SJSA1 (cell line): ENCODE measurements around the gene OVAAL. TPM values are rescaled to one million over a fixed set of nuclear protein-coding genes. Genes with fewer than 3 reads are reported as not detected.

Experiments
- DNase-seq, 2 experiments: peaks; one replicate each; pipeline ENCODE4 v3.0.0-alpha.2; 2015 to 2020; ENCODE audit warnings: low spot score in 2 of 2, low read depth in 1 of 2
- H3K27ac ChIP-seq: fragments of 250-450 bp; sonication (Bioruptor Pico); 2 replicates; pipeline ENCODE4 v1.5.1; 2020; ENCODE audit warnings: mild to moderate bottlenecking, moderate library complexity
- H3K27me3 ChIP-seq: fragments of 250-450 bp; sonication (Bioruptor Pico); replicated peaks from 2 replicates; pipeline ENCODE4 v1.5.1; 2020; ENCODE audit warnings: mild to moderate bottlenecking, moderate library complexity
- H3K36me3 ChIP-seq: fragments of 250-450 bp; sonication (Bioruptor Pico); 2 replicates; pipeline ENCODE4 v1.5.1; 2020; ENCODE audit warnings: mild to moderate bottlenecking
- H3K4me1 ChIP-seq: fragments of 250-450 bp; sonication (Bioruptor Pico); replicated peaks from 2 replicates; pipeline ENCODE4 v1.6.1; 2021; ENCODE audit warnings: mild to moderate bottlenecking
- H3K4me3 ChIP-seq: fragments of 250-450 bp; sonication (Bioruptor Pico); 2 replicates; pipeline ENCODE4 v1.5.1; 2020; ENCODE audit warnings: mild to moderate bottlenecking
- H3K9me3 ChIP-seq: fragments of 250-450 bp; sonication (Bioruptor Pico); replicated peaks from 2 replicates; pipeline ENCODE4 v1.5.1; 2020; ENCODE audit warnings: mild to moderate bottlenecking
- total RNA-seq: library from RNA; depleted of rRNA; stranded (reverse); fragments of >200 nt; shearing (Covaris generic); gene quantifications from 2 replicates; pipeline ENCODE4 v1.2.3, GENCODE V29; 2014; rRNA removed

Gene OVAAL
- total RNA-seq = not detected in 2 replicates

- peaks cover 28% of the 10 kb centered on the region for H3K4me1 ChIP-seq
- H3K4me3 ChIP-seq = no peak within 1 kb of the TSS
- no peak within 1 kb of the TSS for H3K27ac ChIP-seq
- no peaks in the 10 kb centered on the region for H3K27me3 ChIP-seq
- no peaks in the 10 kb centered on the region for H3K36me3 ChIP-seq
- DNase-seq = no peak
- no peaks in the 10 kb centered on the region for H3K9me3 ChIP-seq
Observed at GRCh38 chr1:180558664-180559063, at the start of gene OVAAL. Gene OVAAL, plus strand, starts transcription at chr1:180558964.

DNA sequence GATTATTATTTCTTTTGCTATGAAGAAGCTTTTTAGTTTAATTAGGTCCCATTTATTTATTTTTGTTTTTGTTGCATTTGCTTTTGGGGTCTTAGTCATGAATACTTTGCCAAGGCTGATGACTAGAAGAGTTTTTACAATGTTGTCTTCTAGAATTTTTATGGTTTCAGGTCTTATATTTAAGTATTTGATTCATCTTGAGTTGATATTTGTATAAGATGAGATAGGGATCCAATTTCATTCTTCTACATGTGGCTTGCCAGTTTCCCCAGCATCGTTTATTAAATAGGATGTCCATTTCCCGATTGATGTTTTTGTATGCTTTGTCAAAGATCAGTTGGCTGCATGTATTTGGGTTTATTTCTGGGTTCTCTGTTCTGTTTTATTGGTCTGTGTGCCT lies 47.9 kb upstream of the OVAAL start:
- Histone ChIP-seq H3K9me3 (no peaks in the 10 kb centered on the region), H3K4me3 (no peak overlapping the region), H3K36me3 (no peaks in the 10 kb centered on the region), H3K27ac (no peak overlapping the region), H3K27me3 (no peaks in the 10 kb centered on the region), H3K4me1 (peaks cover 27% of the 10 kb centered on the region)
- no peak for DNase-seq

DNA sequence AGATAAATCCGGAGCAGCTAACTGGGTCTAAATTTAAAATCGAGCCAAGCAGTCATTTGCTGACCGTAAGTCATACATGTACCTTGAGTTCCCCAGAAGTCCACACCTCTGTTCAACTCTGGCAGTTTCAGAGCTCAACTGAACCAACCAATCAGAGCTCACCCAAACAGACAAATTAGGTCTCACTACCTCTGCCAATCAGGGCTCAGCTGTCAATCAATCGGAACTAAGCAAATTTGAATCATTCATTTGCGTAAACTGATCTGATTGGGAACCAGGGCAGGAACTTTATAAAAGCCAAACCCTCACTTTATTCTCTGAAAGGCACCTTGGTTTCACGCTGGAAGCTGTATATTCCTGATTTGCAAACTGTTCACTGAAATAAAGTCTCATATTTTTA lies 45.2 kb upstream of the OVAAL start:
- Histone ChIP-seq H3K36me3 (no peaks in the 10 kb centered on the region), H3K9me3 (no peaks in the 10 kb centered on the region), H3K27ac (no peak overlapping the region), H3K27me3 (no peaks in the 10 kb centered on the region), H3K4me3 (no peak overlapping the region), H3K4me1 (peaks cover 18% of the 10 kb centered on the region)
- no peak for DNase-seq

DNA sequence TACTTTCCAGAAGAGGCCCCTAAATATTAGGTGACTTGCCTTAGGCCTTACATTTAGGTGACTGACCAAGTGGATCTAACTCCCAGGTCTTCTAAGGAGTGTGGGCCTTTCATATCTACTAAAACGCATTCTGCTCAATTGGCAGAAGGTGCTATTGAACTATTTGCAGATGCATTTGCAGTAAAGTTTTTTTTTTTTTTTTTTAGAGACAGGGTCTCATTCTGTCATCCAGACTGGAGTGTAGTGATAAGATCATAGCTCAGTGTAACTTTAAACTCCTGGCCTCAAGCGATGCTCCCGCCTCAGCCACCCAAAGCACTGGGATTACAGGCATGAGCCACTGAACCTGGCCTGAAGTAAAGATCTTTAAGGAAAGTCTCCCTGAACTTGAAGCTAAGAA lies 43.4 kb upstream of the OVAAL start:
- Histone ChIP-seq H3K36me3 (no peaks in the 10 kb centered on the region), H3K4me3 (no peak overlapping the region), H3K27ac (no peak overlapping the region), H3K4me1 (peaks cover 12% of the 10 kb centered on the region), H3K9me3 (no peaks in the 10 kb centered on the region), H3K27me3 (no peaks in the 10 kb centered on the region)
- DNase-seq = no peak

GRCh38 chr1:180515857-180516388 lies 42.8 kb upstream of the OVAAL start:
- peak; percentile 67 to 75 for DNase-seq
- Histone ChIP-seq H3K27ac (peak overlapping the region; percentile 25), H3K27me3 (no peaks in the 10 kb centered on the region), H3K9me3 (no peaks in the 10 kb centered on the region), H3K4me3 (no peak overlapping the region), H3K4me1 (peaks cover 12% of the 10 kb centered on the region), H3K36me3 (no peaks in the 10 kb centered on the region)

DNA sequence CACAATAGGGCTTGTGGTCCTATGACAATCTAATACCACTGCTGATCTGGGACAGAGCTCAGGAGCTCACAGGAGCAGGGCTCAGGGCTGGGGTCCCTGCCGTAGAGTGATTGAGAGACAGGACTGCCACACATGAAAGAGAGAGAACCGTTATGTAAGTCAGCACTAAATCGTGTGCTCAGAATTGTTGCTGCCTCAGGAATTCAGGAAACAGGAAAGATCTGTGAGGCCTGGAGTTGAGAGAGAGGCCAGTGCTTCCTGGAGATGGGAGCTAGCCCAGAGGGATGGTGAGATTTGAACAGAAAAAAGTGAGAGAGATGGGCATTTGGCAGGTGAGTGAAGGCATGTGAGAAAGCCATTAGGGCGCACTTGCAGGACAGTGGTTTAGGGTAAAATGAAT lies 38.9 kb upstream of the OVAAL start:
- Histone ChIP-seq H3K4me1 (peaks cover 12% of the 10 kb centered on the region), H3K27ac (no peak overlapping the region), H3K9me3 (no peaks in the 10 kb centered on the region), H3K36me3 (no peaks in the 10 kb centered on the region), H3K27me3 (no peaks in the 10 kb centered on the region), H3K4me3 (no peak overlapping the region)
- DNase-seq = no peak

GRCh38 chr1:180521474-180522212 lies 37.1 kb upstream of the OVAAL start:
- Histone ChIP-seq H3K9me3 (no peaks in the 10 kb centered on the region), H3K27me3 (no peaks in the 10 kb centered on the region), H3K4me1 (peaks cover 4% of the 10 kb centered on the region), H3K36me3 (no peaks in the 10 kb centered on the region), H3K27ac (no peak overlapping the region), H3K4me3 (no peak overlapping the region)
- no peak for DNase-seq

GRCh38 chr1:180522213-180522515 lies 36.6 kb upstream of the OVAAL start:
- Histone ChIP-seq H3K36me3 (no peaks in the 10 kb centered on the region), H3K27me3 (no peaks in the 10 kb centered on the region), H3K9me3 (no peaks in the 10 kb centered on the region), H3K4me1 (peaks cover 4% of the 10 kb centered on the region), H3K27ac (no peak overlapping the region), H3K4me3 (no peak overlapping the region)
- no peak for DNase-seq

DNA sequence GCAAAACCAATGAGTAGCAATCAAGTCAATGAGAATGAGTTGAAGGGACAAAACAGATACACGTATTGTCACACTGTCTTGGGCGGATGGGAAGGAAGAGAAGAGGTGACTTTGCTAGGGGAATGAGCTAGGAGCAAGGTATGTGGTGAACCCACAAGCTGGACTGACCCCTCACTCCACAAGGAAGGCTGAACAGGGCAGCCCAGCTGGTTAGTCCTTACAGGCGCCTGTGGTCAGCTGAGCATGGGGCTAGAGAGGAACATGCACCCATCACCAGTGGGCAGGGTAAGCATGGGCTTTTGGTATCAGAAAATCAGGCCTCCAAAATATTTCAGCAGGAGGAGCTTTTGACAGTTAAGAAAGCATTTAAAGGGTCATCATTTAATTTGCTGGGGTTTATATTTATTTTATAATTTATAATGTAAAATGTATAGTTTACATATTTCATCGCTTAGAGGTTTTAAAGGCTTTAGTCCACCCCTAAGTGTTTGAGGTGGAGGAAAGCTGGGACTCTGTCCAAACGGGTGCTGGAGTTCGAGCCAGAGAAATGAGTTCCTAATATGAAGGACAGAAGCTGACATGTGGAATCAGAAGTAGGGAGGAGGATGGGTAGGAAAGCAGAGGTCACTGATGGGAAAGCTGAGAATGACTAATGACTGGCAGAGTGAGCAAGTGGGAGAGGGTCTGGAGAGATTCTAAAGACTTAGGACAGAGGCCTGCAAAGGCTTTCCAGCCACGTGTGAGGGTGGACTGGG lies 34.4 kb upstream of the OVAAL start:
- Histone ChIP-seq H3K9me3 (no peaks in the 10 kb centered on the region), H3K27ac (no peak overlapping the region)
- no peak for DNase-seq

DNA sequence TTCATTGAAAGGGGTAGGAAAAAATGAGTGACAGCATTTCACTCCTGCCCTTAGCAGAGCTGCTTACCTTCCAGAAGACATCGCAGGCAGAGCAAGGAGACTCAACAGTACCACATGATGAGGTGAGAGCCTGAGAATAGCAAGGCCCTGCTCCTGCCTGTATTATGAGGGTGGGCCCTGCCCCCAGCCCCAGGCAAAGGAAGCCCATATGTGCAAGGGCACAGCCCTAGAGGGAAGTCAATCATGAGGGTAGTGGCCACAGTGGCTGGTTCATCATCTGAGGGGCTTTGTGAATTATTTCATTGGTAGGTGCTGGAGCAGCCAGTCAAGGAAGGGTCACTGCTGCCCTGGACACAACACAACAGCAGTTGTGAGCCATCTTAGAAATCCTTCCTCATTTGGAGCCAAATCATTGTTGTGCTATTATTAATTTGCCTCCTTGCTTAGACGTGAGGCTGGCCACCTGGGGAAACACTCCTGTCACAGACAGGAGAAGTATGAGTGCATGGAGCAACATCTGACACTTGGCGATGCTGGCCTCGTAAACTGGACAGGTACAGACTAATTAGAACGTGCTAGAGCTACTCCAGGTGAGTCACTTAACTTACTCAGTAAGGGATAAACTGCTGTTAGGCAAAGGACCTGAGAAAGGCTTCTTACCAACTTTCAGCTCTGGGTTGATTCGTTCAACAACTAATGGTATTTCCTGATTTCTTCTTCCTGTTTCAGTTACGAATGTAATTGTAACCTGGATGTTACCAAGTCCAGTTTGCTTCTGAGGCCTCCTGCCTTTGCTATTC lies 33.6 kb upstream of the OVAAL start:
- no peak overlapping the region for H3K4me3 ChIP-seq
- H3K36me3 ChIP-seq = no peaks in the 10 kb centered on the region
- no peak for DNase-seq

More for the DNA sequence above, 34.4 kb upstream of the OVAAL start:
- Histone ChIP-seq H3K4me3 (no peak overlapping the region), H3K27me3 (no peaks in the 10 kb centered on the region), H3K36me3 (no peaks in the 10 kb centered on the region), H3K4me1 (peaks cover 11% of the 10 kb centered on the region)

DNA sequence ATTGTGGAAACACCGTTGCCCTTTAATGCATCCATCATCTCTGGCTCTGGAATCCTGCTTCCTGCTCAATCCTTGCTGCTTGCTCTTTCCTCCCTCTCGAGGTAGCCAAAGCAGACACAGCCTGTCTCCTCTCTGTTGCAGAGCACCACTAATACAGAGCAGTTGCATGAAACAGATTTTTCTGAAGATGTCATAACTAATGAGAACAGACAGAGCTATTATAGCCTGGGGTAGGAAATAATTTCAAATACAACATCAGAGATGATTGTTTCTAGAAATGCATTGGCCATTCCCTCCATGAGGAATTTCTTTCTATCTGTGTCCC lies 33.1 kb upstream of the OVAAL start:
- Histone ChIP-seq H3K9me3 (no peaks in the 10 kb centered on the region), H3K4me3 (no peak overlapping the region), H3K27ac (no peak overlapping the region), H3K27me3 (no peaks in the 10 kb centered on the region), H3K4me1 (peaks cover 19% of the 10 kb centered on the region), H3K36me3 (no peaks in the 10 kb centered on the region)
- no peak for DNase-seq

More for the DNA sequence above, 33.6 kb upstream of the OVAAL start:
- no peaks in the 10 kb centered on the region for H3K27me3 ChIP-seq
- no peaks in the 10 kb centered on the region for H3K9me3 ChIP-seq
- H3K27ac ChIP-seq = no peak overlapping the region
- peaks cover 13% of the 10 kb centered on the region for H3K4me1 ChIP-seq

DNA sequence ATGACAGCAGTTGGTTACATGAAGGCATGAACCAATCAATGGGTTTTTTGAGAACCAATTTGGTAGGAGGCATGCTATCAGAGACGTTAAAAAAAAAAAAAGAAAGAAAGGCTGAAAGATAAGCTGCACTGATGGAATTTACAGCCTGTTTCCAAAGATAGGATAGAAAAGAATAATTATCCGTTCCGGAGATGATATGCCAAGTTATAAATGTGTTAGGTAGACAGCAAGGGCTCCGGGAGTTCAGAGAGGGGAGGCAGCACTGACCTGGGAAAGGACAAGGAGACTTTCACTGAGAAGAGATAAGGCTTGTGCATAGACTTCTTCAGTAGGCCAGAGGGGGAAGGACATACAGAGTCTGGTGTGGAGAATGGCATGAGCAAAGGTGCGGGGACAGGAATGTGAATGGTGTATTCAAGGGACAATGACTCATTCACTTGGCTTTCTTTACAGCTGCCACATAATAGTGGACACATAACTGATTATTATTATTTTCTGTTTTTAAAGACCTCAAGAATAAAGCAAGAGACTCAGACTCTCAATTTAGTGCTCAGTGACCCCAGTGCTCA lies 31.6 kb upstream of the OVAAL start:
- DNase-seq = peak in 1 of 2 experiments; percentile 69
- Histone ChIP-seq H3K27ac (no peak overlapping the region), H3K27me3 (no peaks in the 10 kb centered on the region), H3K9me3 (no peaks in the 10 kb centered on the region), H3K4me3 (no peak overlapping the region), H3K36me3 (no peaks in the 10 kb centered on the region), H3K4me1 (peaks cover 22% of the 10 kb centered on the region)

GRCh38 chr1:180528868-180529470 lies 29.8 kb upstream of the OVAAL start:
- no peak overlapping the region for H3K27ac ChIP-seq
- H3K27me3 ChIP-seq = no peaks in the 10 kb centered on the region
- H3K4me3 ChIP-seq = no peak overlapping the region
- DNase-seq = no peak
- H3K36me3 ChIP-seq = no peaks in the 10 kb centered on the region
- peaks cover 22% of the 10 kb centered on the region for H3K4me1 ChIP-seq
- no peaks in the 10 kb centered on the region for H3K9me3 ChIP-seq
